PC-3 (cell line): ENCODE data around the gene OCA2.

Source experiments
- EZH2 ChIP-seq: fragments of 300-600 bp; sonication (generic); IDR thresholded peaks from one replicate; pipeline ENCODE4 v1.6.1; 2017; ENCODE audit warnings: antibody characterized with exemption, mild to moderate bottlenecking, low read length; ENCODE audit not compliant: unreplicated experiment
- TF ChIP-seq, protein P1 (sequence below): fragments of 300-600 bp; sonication (generic); conservative IDR thresholded peaks from 2 replicates; pipeline ENCODE4 v1.5.1; 2017; ENCODE audit warnings: antibody characterized with exemption, low read depth, mild to moderate bottlenecking, low read length

DNA sequence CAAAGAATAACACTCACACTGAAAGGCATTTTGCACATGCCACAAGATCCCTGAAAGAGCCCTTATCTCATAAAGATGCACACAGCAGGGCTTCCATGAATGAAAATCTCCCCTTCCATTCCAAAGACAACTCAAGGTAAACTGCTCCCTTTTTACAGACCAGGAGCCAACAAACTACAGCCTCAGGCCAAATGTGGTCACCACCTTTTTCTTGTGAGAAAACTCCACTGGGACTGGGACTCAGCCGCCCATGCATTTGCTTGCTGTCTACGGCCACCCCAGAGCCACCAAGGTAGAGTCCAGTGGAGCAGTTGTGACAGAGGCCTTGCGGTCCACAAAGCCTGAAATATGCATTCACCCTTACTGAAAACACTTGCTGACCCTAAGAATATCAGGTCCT, 334.8 kb downstream of the OCA2 start:
- TF ChIP-seq, protein P1, sequence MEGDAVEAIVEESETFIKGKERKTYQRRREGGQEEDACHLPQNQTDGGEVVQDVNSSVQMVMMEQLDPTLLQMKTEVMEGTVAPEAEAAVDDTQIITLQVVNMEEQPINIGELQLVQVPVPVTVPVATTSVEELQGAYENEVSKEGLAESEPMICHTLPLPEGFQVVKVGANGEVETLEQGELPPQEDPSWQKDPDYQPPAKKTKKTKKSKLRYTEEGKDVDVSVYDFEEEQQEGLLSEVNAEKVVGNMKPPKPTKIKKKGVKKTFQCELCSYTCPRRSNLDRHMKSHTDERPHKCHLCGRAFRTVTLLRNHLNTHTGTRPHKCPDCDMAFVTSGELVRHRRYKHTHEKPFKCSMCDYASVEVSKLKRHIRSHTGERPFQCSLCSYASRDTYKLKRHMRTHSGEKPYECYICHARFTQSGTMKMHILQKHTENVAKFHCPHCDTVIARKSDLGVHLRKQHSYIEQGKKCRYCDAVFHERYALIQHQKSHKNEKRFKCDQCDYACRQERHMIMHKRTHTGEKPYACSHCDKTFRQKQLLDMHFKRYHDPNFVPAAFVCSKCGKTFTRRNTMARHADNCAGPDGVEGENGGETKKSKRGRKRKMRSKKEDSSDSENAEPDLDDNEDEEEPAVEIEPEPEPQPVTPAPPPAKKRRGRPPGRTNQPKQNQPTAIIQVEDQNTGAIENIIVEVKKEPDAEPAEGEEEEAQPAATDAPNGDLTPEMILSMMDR: no peak
- TF ChIP-seq EZH2: no peak
